ENCODE results near the gene EFNB2.

DNA sequence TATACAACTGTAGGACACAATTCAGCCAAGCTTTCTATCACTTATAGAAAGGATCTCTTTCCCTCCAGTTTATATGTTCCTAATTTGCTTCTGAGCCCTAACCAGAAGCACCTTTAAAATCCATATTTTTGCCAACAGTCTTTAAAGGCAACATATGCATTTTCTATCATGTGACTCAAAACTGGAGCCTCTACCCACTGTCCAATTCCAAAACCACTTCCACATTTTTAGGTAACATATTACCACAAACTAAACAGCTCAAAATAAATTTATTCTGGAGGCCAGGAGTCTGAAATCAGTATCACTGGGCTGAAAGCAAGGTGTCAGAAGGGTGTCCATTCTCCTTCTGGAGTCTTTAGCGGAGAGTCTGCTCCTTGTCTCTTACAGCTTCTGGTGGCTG is 15.9 kb upstream of the EFNB2 start:
- TF ChIP-seq RAD21 (conservative IDR thresholded peaks at IDR 0.05), result no peak
- TF ChIP-seq, protein P1, sequence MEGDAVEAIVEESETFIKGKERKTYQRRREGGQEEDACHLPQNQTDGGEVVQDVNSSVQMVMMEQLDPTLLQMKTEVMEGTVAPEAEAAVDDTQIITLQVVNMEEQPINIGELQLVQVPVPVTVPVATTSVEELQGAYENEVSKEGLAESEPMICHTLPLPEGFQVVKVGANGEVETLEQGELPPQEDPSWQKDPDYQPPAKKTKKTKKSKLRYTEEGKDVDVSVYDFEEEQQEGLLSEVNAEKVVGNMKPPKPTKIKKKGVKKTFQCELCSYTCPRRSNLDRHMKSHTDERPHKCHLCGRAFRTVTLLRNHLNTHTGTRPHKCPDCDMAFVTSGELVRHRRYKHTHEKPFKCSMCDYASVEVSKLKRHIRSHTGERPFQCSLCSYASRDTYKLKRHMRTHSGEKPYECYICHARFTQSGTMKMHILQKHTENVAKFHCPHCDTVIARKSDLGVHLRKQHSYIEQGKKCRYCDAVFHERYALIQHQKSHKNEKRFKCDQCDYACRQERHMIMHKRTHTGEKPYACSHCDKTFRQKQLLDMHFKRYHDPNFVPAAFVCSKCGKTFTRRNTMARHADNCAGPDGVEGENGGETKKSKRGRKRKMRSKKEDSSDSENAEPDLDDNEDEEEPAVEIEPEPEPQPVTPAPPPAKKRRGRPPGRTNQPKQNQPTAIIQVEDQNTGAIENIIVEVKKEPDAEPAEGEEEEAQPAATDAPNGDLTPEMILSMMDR (IDR thresholded peaks at IDR 0.05; ENCODE audit: poor library complexity, severe bottlenecking), result no peak
- TF ChIP-seq EP300 (conservative IDR thresholded peaks at IDR 0.05; ENCODE audit: poor library complexity, severe bottlenecking), result no peak
- no peak for TF ChIP-seq EZH2 (IDR thresholded peaks at IDR 0.05; ENCODE audit: borderline replicate concordance, insufficient read depth, low read length, poor library complexity, severe bottlenecking)
- no peak for TF ChIP-seq TAF1 (IDR thresholded peaks at IDR 0.05; ENCODE audit: low read depth)
- no peak for TF ChIP-seq POLR2AphosphoS5 (IDR thresholded peaks at IDR 0.05)
- TF ChIP-seq SMC3 (conservative IDR thresholded peaks at IDR 0.05; ENCODE audit: poor library complexity), result no peak
- TF ChIP-seq MXI1 (conservative IDR thresholded peaks at IDR 0.05; ENCODE audit: poor library complexity, severe bottlenecking), result no peak
- TF ChIP-seq, protein P2, sequence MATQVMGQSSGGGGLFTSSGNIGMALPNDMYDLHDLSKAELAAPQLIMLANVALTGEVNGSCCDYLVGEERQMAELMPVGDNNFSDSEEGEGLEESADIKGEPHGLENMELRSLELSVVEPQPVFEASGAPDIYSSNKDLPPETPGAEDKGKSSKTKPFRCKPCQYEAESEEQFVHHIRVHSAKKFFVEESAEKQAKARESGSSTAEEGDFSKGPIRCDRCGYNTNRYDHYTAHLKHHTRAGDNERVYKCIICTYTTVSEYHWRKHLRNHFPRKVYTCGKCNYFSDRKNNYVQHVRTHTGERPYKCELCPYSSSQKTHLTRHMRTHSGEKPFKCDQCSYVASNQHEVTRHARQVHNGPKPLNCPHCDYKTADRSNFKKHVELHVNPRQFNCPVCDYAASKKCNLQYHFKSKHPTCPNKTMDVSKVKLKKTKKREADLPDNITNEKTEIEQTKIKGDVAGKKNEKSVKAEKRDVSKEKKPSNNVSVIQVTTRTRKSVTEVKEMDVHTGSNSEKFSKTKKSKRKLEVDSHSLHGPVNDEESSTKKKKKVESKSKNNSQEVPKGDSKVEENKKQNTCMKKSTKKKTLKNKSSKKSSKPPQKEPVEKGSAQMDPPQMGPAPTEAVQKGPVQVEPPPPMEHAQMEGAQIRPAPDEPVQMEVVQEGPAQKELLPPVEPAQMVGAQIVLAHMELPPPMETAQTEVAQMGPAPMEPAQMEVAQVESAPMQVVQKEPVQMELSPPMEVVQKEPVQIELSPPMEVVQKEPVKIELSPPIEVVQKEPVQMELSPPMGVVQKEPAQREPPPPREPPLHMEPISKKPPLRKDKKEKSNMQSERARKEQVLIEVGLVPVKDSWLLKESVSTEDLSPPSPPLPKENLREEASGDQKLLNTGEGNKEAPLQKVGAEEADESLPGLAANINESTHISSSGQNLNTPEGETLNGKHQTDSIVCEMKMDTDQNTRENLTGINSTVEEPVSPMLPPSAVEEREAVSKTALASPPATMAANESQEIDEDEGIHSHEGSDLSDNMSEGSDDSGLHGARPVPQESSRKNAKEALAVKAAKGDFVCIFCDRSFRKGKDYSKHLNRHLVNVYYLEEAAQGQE (IDR thresholded peaks at IDR 0.05; ENCODE audit: borderline replicate concordance), result no peak

Data from neural cell (in vitro differentiated cells).